ENCODE data around the gene TTLL4. TPM values are rescaled to one million over a fixed set of nuclear protein-coding genes. Genes with fewer than 3 reads are reported as not detected.

TTLL4 gene
- total RNA-seq, 1 donor from 2014 or later = 36.0 TPM

GRCh38 chr2:218701806-218702205 lies 8.8 kb upstream of the TTLL4 start:
- Mint-ChIP-seq H3K27ac (no peak overlapping the region), H3K27me3 (no peaks in the 10 kb centered on the region), H3K9me3 (no peaks in the 10 kb centered on the region), H3K4me1 (no peaks in the 10 kb centered on the region), H3K4me3 (no peak overlapping the region), H3K36me3 (ENCODE audit: low read depth) (peaks cover 4% of the 10 kb centered on the region)
- ATAC-seq (ENCODE audit: low read depth) (no peak), DNase-seq (no peak)
- intact Hi-C loops (cut with micrococcal nuclease) = no loop called here
- TF ChIP-seq CTCF (IDR thresholded peaks at IDR 0.05) = no peak
- CTCF ChIA-PET = no interaction called here
- POLR2A ChIA-PET = no interaction called here

- no peak for ATAC-seq (ENCODE audit: low read depth)
- no peaks in the 10 kb centered on the region for H3K9me3 Mint-ChIP-seq
- no peaks in the 10 kb centered on the region for H3K27me3 Mint-ChIP-seq
- ChIA-PET POLR2A (no interaction called here), CTCF (interaction anchor here (1.1 kb wide), 1 partner anchor 8 kb away, joined by 3 read pairs; no protein-coding TSS in a partner anchor)
- H3K4me1 Mint-ChIP-seq = no peaks in the 10 kb centered on the region
- H3K27ac Mint-ChIP-seq = no peak overlapping the region
- H3K36me3 Mint-ChIP-seq (ENCODE audit: low read depth) = peaks cover 4% of the 10 kb centered on the region
- intact Hi-C loops (cut with micrococcal nuclease) = no loop called here
- DNase-seq = no peak
- no peak for TF ChIP-seq CTCF (IDR thresholded peaks at IDR 0.05)
- H3K4me3 Mint-ChIP-seq = no peak overlapping the region
Measured at GRCh38 chr2:218703341-218703740, 7.3 kb upstream of the TTLL4 start.

- intact Hi-C loops (cut with micrococcal nuclease) = no loop called here
Measured at GRCh38 chr2:218708086-218708485, 2.5 kb upstream of the TTLL4 start.

GRCh38 chr2:218709908-218710307 lies 727 bp upstream of the TTLL4 start:
- Mint-ChIP-seq H3K27ac (no peak overlapping the region), H3K4me1 (peaks cover 26% of the 10 kb centered on the region), H3K36me3 (ENCODE audit: low read depth) (peaks cover 4% of the 10 kb centered on the region), H3K4me3 (no peak overlapping the region), H3K9me3 (no peaks in the 10 kb centered on the region), H3K27me3 (no peaks in the 10 kb centered on the region)
- no peak for ATAC-seq (ENCODE audit: low read depth)
- TF ChIP-seq CTCF (IDR thresholded peaks at IDR 0.05) = no peak
- DNase-seq = no peak
- ChIA-PET POLR2A (interaction anchor here (0.8 to 2.2 kb wide), 8 partner anchors 38 to 678 kb away, joined by 3 to 17 read pairs (median 6); partner anchors contain the start of genes BCS1L, DNPEP, RNF25 and STK36), CTCF (interaction anchor here (1.5 to 1.9 kb wide), 3 partner anchors 50 to 188 kb away, joined by 4 to 11 read pairs (median 6); partner anchors contain the start of genes BCS1L and ZNF142)
- intact Hi-C loops (cut with micrococcal nuclease) = loop anchor here (1.0 to 5.0 kb wide), 11 partner anchors 38 to 832 kb away; partner anchors contain the start of genes AAMP, BCS1L, CHPF and CNOT9

More at GRCh38 chr2:218708086-218708485, 2.5 kb upstream of the TTLL4 start:
- Mint-ChIP-seq H3K4me3 (no peak overlapping the region), H3K36me3 (ENCODE audit: low read depth) (peaks cover 4% of the 10 kb centered on the region), H3K9me3 (no peaks in the 10 kb centered on the region), H3K4me1 (peaks cover 16% of the 10 kb centered on the region), H3K27me3 (no peaks in the 10 kb centered on the region), H3K27ac (no peak overlapping the region)
- POLR2A ChIA-PET = no interaction called here
- CTCF ChIA-PET = no interaction called here
- ATAC-seq (ENCODE audit: low read depth) = no peak
- TF ChIP-seq CTCF (IDR thresholded peaks at IDR 0.05) = no peak
- no peak for DNase-seq

GRCh38 chr2:218710334-218710686 lies 325 bp upstream of the TTLL4 start:
- Mint-ChIP-seq H3K9me3 (no peaks in the 10 kb centered on the region), H3K4me3 (peak overlapping the region; percentile 91), H3K27ac (peak overlapping the region; percentile 86), H3K27me3 (no peaks in the 10 kb centered on the region), H3K4me1 (peaks cover 26% of the 10 kb centered on the region), H3K36me3 (ENCODE audit: low read depth) (peaks cover 4% of the 10 kb centered on the region)
- no peak for TF ChIP-seq CTCF (IDR thresholded peaks at IDR 0.05)
- ChIA-PET POLR2A (interaction anchor here (0.8 to 2.2 kb wide), 8 partner anchors 38 to 677 kb away, joined by 3 to 17 read pairs (median 6); partner anchors contain the start of genes BCS1L, DNPEP, RNF25 and STK36), CTCF (interaction anchor here (0.9 to 1.9 kb wide), 4 partner anchors 51 to 188 kb away, joined by 3 to 11 read pairs (median 5); partner anchors contain the start of genes BCS1L and ZNF142)
- no peak for ATAC-seq (ENCODE audit: low read depth)
- intact Hi-C loops (cut with micrococcal nuclease) = loop anchor here (1.0 to 5.0 kb wide), 11 partner anchors 38 to 832 kb away; partner anchors contain the start of genes AAMP, BCS1L, CHPF and CNOT9
- DNase-seq = no peak

All from activated B cell treated with CpG ODN at 0.5 μM for 24 hours (primary cell).